Stimulated activated CD8-positive, alpha-beta memory T cell treated with anti-CD3 and anti-CD28 coated beads, Interleukin-7, amount 100 ng/mL, for 48 hours (primary cell): ENCODE measurements around the gene TMEM213.
"Not testable (repeated sequence)": the region's sequence is repeated elsewhere in the genome, so short reads cannot be mapped to it uniquely, and the experiment has no call there.

Experiments used
- DNase-seq, 2 donors: peaks; one replicate each; pipeline ENCODE4 v3.0.0-alpha.2; 2020; ENCODE audit warnings: low read depth in 1 of 2; ENCODE audit errors: extremely low read depth in 1 of 2

The TMEM213 gene

DNA sequence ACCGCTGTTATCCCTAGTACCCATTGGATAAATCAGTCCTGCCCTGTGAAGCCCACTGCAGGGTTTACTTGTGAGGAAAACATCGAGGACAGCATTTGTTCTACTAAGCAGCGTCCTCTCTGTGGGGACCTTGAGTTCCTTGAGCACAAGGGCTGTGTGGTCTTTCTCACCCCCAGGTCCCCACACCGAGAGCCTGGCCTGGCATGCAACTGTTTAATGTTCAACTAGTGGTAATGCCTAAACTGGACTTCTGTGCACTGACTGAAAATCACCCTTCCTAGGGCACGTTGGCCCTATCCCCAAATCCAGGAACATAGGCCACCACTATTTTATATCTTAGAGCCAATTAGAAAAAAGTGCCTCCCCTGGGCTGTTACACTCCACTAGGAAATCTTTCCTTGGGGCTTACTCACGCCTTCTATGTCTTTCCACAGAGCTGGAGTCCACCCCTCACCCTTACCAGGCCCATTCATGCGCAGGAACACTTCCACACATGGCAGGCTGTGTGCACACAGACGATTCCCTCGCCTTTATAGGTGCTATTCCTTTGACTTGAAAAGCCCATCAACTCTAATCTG is 1.7 kb upstream of the TMEM213 start:
- DNase-seq = no peak

DNA sequence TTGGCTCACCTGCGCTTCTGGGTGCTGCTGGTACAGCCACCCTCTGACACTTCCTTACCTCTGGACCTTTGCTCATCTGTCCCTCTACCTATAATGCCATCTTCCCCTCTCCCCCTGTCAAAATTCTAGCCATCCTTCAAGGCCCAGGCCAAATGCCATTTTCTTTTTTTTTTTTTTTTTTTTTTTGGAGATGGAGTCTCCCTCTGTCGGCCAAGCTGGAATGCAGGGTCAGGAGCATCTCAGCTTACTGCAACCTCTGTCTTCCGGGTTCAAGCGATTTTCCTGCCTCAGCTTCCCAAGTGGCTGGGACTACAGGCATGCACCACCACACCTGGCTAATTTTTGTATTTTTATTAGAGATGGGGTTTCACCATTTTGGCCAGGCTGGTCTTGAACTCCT is 748 bp upstream of the TMEM213 start:
- not testable (repeated sequence) for DNase-seq

DNA sequence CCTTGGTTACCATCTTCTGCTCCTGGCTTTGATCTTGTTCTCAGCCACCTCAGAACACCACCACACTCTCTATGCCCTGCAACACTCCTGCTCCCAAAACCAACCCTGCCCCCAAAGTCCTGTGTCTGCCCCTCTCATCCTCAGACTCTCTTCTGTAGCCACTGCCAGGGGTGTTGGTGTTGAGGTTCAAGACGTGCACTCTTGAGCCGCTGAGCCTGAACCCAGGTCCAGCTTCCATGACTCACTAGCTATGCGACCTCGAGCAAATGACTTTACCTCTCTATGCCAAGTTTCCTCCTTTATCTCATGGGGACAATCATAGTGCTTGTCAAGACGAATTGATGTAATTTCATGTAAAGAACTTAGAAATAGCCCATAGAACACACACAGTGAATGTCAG is 1.0 kb downstream of the TMEM213 start:
- DNase-seq = no peak

DNA sequence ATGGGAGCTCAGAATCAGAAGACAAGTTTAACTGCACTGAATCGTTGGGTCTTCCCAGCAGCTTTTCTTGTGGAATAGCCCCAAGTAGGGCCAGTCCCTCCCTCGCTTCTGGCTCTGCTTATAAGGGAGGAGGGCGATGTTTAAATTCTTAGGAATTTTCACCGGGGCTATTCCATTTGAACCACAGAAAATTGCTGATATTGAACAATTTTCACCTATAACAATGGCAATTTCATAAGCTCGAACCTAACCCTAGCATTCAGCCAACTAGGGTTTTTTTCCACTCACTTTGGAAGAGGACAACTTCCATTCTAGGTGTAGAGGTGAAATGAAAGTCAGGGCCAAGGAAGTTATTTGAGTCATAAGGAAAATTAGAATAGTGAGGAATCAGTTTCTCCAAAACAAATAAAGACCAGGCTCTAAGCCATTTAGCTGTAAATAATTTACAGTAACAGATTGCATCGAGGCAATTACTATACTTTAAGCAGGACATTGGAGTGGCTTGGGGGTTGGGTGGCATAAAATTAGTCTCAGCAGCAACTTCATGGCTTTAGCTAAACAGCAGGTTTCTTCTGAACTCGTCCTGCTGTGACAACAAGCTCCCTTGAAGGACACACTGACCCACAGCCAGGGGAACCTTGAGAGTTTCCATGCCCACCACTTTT is 1.7 kb downstream of the TMEM213 start:
- DNase-seq = no peak

DNA sequence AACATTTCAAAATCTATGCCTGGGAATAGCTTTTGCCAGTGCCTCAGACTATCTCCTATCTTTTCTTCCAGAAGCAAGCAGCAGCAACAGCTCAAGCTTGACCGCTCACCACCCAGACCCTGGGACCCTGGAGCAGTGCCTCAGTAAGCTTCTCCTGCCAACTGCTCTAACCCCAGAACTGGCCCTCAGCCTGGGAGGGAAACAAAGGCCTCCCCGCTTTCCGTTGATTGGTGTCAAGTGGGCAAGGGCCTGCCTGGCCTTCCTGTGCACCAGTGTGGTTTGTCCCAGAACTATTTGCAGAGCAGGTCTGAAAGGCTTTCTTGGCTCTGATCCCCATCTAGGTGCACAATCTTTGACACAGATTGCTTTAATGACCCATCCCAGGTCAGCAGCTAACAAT is 3.5 kb downstream of the TMEM213 start:
- no peak for DNase-seq

DNA sequence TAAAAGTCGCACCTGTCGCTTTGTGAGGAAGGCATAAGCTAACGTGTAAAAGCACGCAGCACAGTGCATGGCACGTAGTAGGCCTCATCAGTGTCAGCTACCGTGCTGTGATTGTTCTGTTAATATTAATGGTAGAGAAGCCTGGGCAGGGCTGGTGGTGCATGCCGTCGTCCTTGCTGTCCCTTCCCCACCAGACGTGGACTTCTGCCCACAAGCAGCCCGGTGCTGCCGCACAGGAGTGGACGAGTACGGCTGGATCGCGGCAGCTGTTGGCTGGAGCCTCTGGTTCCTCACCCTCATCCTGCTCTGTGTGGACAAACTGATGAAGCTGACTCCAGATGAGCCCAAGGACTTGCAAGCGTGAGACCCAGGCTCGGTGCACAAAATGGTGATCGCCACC is 4.9 kb downstream of the TMEM213 start:
- DNase-seq = no peak

DNA sequence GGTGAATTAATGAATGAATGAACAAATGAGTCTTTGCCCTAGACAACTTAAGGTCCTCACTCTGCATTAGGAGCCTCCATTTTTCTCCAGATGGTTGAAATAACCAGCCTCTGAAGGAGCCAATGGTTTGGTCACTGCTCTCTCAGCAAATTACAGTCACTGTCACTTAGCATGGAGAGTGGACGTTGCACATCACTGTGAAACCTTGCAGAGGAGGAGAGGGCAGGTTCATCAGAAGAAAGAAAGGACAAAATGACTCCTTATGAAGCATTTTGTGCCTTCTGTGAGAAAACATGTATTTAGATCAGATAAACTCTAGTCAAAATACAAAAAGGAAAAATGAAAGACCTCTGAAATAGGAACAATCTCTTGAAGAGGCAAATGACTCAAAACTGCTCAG is 6.8 kb downstream of the TMEM213 start:
- DNase-seq = no peak

DNA sequence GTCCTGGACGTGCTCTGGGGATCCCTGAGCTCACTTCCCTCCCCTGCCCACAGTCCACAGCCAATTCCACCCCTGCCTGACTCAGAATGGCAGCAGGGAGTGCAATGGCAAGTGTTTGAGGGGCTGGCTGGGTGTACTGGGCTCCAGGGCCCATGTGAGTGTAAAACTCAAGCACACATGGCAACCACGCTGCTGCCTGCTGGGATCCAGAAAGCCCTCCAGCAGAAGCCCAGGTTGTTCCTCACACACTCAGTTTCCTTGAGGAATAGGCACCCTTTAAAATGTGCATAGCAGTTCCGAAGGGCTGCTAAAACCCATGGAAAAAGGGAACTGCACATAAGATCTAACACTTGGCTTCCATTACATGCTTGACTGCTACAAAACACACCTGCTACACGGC is 11.6 kb downstream of the TMEM213 start:
- no peak for DNase-seq

DNA sequence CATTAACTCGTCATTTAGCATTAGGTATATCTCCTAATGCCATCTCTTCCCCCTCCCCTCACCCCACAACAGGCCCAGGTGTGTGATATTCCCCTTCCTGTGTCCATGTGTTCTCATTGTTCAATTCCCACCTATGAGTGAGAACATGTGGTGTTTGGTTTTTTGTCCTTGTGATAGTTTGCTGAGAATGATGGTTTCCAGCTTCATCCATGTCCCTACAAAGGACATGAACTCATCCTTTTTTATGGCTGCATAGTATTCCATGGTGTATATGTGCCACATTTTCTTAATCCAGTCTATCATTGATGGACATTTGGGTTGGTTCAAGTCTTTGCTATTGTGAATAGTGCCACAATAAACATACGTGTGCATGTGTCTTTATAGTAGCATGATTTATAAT is 13.5 kb downstream of the TMEM213 start:
- not testable (repeated sequence) for DNase-seq

DNA sequence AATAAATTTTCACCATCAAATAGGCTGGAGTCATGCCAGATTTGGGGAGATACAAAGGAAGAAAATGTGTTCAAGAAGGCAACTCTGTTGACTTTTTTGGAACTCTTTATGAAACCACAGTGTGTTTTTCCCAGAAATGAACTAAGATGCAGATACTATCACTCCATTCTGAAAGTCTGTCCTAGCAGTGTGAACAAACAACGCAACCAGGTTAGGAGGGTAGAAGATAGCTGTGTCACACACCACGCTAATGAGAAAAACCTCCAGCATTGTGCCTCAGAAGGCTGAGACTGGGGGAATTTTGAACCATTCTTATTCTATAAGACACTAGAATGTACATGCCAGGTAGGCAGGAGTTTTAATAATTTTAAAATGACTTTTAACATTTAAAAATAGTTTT is 16.2 kb downstream of the TMEM213 start:
- DNase-seq = no peak

DNA sequence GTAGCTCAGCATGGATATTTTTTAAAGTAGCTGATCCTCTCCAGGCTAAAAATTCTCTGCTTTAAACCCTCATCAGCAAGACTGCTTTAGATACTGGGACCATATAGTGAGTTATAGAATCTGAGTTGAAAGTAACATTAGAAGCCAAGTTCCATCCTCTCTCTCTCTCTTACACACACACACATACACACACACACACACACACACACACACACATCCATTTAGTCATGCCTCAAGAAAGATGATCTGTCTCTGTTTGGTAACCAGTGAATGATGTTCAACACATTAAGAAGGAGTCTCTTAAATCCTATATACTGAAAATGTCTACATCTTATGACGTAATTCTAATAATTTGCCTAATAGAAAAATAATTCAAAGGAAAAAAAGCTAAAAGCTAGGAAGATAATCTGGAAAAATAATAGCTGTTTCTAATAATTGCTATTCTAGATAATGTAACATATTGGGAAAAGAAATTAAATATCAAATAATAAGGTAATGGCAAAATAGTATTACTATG is 17.1 kb downstream of the TMEM213 start:
- no peak for DNase-seq

DNA sequence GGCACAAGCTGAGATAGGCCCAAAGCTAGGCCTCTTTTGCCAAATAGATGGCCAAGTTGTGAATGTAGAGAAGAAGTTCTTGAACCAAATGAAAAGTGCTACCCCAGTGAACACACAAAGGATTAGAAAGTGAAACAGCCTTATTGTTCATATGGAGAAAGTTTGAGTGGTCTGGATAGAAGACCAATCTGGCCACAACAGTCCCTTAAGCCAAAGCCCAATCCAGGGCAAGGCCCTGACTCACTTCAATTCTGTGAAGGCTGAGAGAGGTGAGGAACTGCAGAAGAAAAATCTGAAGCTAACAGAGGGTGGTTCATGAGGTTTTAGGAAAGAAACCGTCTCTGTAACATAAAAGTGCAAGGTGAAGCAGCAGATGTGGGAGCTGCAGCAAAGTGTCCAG is 18.9 kb downstream of the TMEM213 start:
- DNase-seq = no peak

DNA sequence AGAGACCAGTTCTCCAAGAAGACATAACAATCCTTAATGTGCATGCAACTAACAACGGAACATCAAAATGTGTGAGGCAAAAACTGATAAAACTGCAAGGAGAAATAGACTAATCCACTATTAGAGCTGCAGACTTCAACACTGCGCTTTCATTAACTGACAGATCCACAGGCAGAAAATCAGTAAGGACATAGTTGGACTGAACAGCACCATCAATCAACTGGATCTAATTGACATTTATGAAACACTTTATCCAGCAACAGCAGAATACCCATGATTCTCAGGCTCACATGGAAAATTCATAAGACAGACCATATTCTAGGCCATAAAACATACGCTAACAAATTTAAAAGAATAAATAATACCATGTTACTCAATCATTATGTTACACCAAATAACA is 21.8 kb downstream of the TMEM213 start:
- DNase-seq = no peak

DNA sequence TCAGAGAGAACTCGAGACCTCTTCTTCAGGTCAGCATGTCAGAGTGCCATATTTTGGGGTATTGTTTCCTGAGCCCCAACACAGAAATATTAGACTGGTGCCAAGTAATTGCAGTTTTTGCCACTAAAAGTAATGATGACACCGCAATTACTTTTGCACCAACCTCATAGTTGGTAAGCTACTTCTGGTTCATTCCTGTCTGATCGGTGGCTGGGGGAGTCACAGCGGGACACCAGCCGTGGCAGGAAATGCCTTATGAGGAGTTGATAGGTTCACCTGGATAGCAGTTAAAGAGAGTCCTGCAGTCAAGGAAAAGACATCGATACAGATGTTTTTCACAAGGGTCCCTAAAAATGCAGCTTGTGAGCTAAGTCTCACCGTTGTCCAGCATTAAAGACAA is 24.1 kb downstream of the TMEM213 start:
- no peak for DNase-seq

DNA sequence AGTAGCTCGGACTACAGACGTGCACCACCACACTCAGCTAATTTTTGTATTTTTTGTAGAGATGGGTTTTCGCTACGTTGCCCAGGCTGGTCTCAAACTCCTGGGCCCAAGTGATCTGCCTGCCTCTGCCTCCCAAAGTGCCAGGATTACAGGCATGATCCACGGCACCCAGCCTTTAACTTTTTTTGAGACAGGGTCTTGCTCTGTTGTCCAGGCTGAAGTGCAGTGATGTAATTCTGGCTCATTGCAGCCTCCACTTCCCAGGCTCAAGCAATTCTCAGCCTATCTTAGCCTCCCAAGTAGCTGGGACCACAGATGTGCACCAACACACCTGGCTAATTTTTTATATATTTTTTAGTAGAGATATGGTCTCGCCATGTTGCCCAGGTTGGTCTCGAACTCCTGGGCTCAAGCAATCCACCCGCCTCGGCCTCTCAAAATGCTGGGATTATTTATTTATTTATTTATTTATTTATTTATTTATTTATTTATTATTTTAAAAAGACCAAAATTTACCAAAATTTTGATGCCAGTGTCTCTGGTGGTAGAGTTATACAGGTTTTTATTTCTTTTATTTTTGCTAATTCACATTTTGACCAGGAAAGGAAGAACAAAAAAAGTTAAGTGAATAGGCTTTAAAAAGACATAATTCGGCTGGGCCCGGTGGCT is 25.2 kb downstream of the TMEM213 start:
- DNase-seq = no peak

DNA sequence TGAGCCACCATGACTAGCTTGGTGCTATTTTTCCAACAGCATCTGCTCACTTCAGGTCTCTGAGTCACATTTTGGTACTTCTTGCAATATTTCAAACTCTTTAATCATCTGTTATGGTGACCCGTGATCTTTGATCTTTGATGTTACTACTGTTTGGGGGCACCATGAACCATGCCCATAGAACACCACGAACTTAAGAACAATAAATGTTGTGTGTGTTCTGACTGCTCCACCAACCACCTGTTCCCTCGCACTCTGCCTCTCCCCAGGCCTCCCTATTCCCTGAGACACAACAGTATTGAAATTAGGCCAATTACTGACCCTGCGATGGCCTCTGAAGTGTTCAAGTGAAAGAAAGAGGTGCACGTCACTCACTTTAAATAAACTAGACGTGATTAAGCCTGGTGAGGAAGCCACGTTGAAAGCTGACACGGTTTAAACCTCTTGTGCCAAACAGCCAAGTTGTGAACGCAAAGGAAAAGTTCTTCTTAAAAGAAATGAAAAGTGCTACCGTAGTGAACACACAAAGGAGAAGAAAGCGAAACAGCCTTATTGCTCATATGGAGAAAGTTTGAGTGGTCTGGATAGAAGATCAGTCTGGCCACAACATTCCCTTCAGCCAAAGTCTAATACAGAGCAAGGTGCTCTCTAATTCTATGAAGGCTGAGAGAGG is 27.4 kb downstream of the TMEM213 start:
- no peak for DNase-seq

DNA sequence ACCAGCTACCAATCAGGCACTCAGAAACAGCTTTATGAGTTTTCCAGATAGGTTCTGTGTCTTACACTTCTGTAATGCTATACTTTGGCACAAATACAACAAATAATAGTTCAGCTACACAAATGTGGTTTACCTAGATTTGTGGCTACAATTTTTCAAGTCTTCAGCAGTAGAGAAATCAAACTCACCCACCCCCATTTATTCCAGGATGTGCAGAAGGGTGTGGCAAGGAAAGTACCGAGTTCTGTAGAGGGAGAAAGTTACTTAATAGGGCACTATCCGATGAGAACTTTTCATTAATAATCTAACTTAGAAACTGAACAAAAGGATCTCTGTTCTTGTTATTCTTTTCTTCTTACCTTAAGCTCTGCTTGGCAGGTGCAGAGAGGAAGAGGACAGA is 30.5 kb downstream of the TMEM213 start:
- DNase-seq = no peak

DNA sequence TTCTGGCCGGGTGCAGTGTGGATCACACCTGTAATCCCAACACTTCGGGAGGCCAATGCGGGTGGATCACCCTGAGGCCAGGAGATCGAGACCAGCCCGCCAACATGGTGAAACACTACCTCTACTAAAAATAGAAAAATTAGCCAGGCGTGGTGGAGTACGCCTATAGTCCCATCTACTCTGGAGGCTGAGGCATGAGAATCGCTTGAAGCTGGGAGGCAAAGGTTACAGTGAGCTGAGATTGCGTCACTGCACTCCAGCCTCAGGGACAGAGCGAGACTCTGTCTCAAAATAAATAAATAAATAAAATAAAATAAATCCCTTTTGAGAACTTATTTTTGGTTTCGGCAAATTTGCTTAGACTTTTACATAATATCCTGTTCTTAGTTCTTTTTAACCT is 31.5 kb downstream of the TMEM213 start:
- no peak for DNase-seq

DNA sequence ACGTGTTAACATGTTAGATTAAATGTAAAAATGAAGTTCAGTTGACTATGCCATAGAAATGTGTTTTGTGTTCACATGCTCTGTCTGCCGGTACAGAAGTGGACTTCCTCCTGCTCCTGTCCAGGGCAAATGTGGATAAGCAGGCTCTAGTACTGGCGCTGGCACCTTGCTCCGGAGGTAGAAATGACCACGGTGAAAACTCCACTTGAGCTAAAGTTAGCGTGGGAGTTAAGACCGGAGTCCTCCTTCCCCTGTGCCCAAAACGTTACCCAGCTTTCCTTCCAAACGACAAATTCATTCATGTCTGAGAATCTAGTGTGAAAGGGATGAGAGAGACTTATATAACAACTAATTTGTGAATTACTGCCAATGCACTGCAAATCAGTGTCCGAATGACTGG is 35.2 kb downstream of the TMEM213 start:
- DNase-seq = no peak

DNA sequence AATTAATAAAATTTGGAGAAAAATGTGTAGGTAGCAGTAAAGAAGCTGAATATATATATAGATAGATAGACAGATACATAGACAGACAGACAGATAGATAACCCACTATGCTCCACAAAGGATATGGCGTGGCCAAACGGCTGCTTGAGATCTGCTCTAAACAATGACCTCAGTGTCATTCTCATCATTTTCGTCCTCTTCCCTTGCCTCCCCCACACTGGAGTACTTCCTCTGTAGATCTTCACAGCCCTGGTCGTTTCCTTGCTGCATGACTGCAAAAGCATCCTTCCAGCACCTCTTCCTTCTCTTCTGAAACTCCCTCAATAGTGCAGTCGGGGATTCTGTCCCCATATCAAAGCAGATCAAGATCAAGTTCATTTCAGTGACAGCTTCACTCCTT is 35.8 kb downstream of the TMEM213 start:
- no peak for DNase-seq

DNA sequence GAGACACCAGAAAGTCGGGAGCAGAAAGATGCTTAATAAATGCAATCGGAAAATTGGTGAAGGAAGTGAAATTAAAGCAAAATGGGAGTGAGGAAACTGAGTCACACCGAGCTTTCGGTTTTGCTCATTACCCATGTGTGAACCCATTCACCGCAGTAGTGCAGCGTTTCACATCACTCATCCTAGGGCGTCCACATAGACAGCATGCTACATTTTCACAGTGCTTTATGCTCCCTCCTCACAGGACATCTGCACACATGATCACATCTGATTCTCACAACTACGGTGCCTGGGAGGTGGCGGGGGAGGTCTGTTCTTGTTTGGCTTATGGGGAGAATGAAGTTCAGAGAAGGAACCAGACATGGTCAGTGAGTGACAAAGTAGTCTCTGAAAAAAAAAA is 36.8 kb downstream of the TMEM213 start:
- DNase-seq = no peak

DNA sequence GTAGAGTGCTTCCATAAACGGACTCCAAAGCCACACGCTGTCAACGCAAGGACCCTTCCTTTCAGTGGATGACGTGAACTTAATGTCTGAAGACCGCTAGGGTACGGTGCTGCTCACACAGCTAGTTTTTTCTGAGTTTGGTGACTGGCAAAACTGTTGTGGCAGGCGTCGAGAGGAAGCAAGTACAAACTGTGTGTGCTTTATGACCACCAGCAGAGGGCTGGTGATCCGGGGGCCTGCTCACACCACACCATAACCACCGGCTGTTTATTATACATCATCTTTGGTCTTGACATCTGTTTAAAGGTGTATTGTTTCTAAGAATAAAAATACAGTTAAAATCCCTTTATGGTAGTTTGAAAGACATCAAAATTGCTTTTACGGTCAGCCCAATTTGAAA is 37.3 kb downstream of the TMEM213 start:
- no peak for DNase-seq
